GM12865 (cell line): ENCODE measurements around the gene COL12A1.

Experiments
- DNase-seq: peaks from one replicate; pipeline ENCODE4 v3.0.0; 2010; ENCODE audit warnings: low read depth
- H3K4me3 ChIP-seq: 2 replicates; pipeline ENCODE4 v1.5.1; 2011; ENCODE audit warnings: mild to moderate bottlenecking, low read depth, low read length, control low read depth
- TF ChIP-seq, protein P1 (sequence below): IDR thresholded peaks from 2 replicates; pipeline ENCODE4 v1.5.1; 2011; ENCODE audit warnings: low read length, control low read depth, low read depth, inconsistent platforms; ENCODE audit not compliant: insufficient read depth; ENCODE audit errors: missing control alignments

The COL12A1 gene

DNA sequence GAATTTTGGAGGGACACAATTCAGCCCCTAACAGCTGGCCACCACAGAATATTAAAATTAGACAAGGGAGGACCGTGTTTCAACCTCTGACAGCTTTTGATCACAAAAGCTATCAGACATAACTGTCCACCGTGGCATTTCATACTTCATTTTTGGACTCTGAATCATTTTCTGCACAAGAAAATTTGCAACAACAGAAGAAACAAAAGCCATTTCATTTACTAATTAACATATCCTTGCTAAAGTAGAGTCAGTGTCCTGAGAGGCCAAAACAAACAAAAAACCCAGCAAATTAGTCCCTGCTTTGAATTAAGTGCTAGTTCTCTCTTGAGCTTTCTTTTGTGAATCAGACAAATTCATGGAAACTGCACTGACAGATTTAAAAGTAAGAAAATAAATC lies 17.6 kb upstream of the COL12A1 start:
- TF ChIP-seq, protein P1, sequence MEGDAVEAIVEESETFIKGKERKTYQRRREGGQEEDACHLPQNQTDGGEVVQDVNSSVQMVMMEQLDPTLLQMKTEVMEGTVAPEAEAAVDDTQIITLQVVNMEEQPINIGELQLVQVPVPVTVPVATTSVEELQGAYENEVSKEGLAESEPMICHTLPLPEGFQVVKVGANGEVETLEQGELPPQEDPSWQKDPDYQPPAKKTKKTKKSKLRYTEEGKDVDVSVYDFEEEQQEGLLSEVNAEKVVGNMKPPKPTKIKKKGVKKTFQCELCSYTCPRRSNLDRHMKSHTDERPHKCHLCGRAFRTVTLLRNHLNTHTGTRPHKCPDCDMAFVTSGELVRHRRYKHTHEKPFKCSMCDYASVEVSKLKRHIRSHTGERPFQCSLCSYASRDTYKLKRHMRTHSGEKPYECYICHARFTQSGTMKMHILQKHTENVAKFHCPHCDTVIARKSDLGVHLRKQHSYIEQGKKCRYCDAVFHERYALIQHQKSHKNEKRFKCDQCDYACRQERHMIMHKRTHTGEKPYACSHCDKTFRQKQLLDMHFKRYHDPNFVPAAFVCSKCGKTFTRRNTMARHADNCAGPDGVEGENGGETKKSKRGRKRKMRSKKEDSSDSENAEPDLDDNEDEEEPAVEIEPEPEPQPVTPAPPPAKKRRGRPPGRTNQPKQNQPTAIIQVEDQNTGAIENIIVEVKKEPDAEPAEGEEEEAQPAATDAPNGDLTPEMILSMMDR, result no peak
- no peak overlapping the region for H3K4me3 ChIP-seq
- DNase-seq, result no peak

DNA sequence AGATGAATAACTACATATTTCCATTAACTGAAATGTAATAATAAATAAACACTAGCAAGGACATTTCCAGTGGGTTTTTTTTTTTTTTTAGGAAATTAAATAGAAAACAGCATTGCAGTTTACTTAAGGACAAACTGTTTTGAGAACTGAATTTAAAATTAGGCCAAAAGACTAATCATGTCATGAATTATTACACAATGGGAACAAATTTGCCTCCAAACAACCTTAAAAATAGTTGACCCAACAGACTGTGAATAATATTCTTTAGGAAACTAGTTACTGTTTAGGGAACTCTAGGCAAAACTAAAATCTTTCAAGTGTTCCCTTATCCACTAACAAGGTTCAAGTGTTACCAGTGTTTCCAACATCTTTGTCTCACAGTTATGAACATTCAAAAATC lies 16.4 kb upstream of the COL12A1 start:
- no peak for DNase-seq
- H3K4me3 ChIP-seq, result no peak overlapping the region
- TF ChIP-seq, protein P1, result no peak

DNA sequence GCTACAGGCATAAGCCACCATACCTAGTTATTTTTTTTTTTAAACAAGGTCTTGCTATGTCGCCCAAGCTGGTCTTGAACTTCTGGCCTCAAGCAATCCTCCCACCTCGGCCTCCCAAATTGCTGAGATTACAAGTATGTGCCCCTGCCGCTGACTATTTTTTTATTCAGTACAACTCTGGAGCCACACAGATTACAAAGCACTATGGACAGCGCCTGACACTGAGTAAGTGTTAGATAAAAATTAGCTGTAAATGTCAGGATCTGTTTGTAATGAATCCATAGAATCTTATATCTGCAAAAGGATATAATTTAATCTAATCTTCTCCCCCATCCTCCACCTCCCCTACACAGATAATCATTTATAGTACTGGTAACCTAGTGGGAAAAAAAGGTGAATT lies 15.3 kb upstream of the COL12A1 start:
- no peak for DNase-seq
- H3K4me3 ChIP-seq, result no peak overlapping the region
- TF ChIP-seq, protein P1, result no peak

DNA sequence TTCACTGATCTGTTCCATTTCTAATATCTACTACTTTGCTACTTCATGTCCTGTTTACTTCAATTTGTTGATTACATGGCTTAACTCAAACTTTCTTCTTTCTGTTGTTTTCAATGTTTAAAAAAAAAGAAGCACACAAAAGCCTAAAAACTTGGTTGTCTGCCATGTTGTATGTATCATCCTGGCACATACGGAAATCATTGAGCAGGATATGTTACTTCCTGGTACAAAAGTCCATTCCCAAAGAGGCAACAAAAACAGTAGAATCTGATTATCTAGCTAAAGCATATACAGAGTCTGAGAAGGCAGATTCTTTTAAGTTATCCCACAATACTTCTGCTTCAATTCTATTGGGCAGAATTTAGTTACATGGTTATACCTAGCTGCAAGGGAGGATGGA lies 14.5 kb upstream of the COL12A1 start:
- H3K4me3 ChIP-seq, result no peak overlapping the region
- no peak for DNase-seq
- TF ChIP-seq, protein P1, result no peak

DNA sequence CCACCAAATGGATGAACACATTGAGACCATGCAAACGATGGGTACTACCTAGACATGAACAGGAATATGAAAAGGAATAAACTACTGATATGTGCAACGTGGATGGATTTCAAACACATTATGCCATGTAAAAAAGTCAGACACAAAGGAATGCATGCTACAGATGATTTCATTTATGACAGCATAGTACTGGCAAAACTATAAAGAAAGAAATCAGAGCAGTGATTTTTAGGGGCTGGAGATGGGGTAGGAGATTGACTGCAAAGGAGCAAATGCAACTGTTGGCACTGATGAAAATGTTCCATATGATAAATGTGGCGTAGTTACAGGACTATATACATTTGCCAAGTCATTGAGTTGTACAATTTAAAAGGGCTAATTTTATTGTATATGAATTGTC lies 13.4 kb upstream of the COL12A1 start:
- no peak overlapping the region for H3K4me3 ChIP-seq
- DNase-seq, result no peak
- TF ChIP-seq, protein P1, result no peak

DNA sequence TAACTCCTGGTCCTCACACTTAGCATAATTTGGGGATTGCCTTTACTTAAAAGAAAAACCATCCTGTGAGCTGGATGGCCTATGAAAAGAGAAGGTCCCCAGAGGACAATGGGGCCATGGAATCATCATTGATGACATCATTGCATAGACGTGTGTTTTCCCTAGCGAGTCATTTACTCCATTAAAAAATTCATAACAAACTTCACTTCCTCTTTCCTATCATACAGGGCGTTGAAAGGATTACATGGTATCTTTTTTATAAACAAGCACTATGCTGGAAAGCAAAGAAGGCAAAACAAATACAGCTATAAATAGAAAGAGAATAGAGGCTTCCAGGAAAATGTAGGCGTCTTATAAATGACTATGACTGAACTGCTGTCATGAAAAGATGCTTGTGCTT lies 11.3 kb upstream of the COL12A1 start:
- H3K4me3 ChIP-seq, result no peak overlapping the region
- DNase-seq, result no peak
- TF ChIP-seq, protein P1, result no peak

DNA sequence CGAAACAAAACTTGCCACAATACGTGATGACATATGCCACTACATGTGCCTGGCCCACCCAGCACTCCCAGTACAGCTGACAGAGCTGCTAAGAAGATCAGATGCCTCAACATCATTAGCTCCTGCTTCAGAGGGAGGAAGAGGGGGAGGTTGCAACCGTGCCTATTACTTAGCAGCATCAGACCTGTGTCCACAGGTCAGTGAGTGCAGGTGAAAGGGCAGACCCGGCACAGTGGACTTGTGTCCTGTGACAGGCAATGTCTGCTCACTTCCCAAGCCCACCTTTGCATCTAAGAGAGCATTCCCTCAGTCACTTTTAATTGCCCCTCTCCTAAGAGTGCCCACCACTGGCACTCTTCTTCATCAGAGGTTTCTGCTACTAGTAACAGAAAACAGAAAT lies 9.4 kb upstream of the COL12A1 start:
- TF ChIP-seq, protein P1, result no peak
- no peak for DNase-seq
- no peak overlapping the region for H3K4me3 ChIP-seq
